Astrocyte (in vitro differentiated cells and primary cell): ENCODE data around the gene TMEM115. TPM values are rescaled to one million over a fixed set of nuclear protein-coding genes. Genes with fewer than 3 reads are reported as not detected.

Experiments used
- DNase-seq: peaks from one replicate; pipeline ENCODE4 v3.0.0-alpha.2; 2010; ENCODE audit warnings: low read depth
- FAIRE-seq: peaks from 2 replicates; lab custom pipeline; 2011; peaks lifted over from hg19 to GRCh38; lab: Jason Lieb, UNC
- H2AFZ ChIP-seq: 2 replicates; pipeline ENCODE4 v1.6.0; 2012; ENCODE audit warnings: low read depth, low read length, inconsistent platforms
- H3K27ac ChIP-seq: 2 replicates; pipeline ENCODE4 v1.5.1; 2011; ENCODE audit warnings: low read depth, low read length, inconsistent platforms
- H3K27me3 ChIP-seq: 2 replicates; pipeline ENCODE4 v1.6.0; 2011; ENCODE audit warnings: low read length, inconsistent platforms; ENCODE audit not compliant: insufficient read depth
- H3K36me3 ChIP-seq: 2 replicates; pipeline ENCODE4 v1.5.1; 2011; ENCODE audit warnings: low read length, inconsistent platforms; ENCODE audit not compliant: insufficient read depth
- H3K4me1 ChIP-seq: 2 replicates; pipeline ENCODE4 v1.5.1; 2011; ENCODE audit warnings: low read length, inconsistent platforms; ENCODE audit not compliant: insufficient read depth
- H3K4me2 ChIP-seq: 2 replicates; pipeline ENCODE4 v1.6.0; 2012; ENCODE audit warnings: low read length, inconsistent platforms
- H3K4me3 ChIP-seq: 2 replicates; pipeline ENCODE4 v1.5.1; 2011; ENCODE audit warnings: low read depth, mild to moderate bottlenecking, low read length, inconsistent platforms; ENCODE audit not compliant: insufficient read depth
- H3K79me2 ChIP-seq: 2 replicates; pipeline ENCODE4 v1.6.0; 2012; ENCODE audit warnings: mild to moderate bottlenecking, low read length, inconsistent platforms; ENCODE audit not compliant: insufficient read depth
- H3K9ac ChIP-seq: 2 replicates; pipeline ENCODE4 v1.6.0; 2012; ENCODE audit warnings: mild to moderate bottlenecking, low read length, inconsistent platforms
- H3K9me3 ChIP-seq: 2 replicates; pipeline ENCODE4 v1.5.1; 2012; ENCODE audit warnings: low read depth, mild to moderate bottlenecking, low read length, inconsistent platforms; ENCODE audit not compliant: insufficient read depth
- H4K20me1 ChIP-seq: 2 replicates; pipeline ENCODE4 v1.6.0; 2012; ENCODE audit warnings: low read length, inconsistent platforms; ENCODE audit not compliant: insufficient read depth
- H3K27ac Mint-ChIP-seq: one replicate; pipeline ENCODE4 v1.8.0; 2021; ENCODE audit warnings: mild to moderate bottlenecking, mixed read lengths; ENCODE audit not compliant: unreplicated experiment
- H3K27me3 Mint-ChIP-seq: one replicate; pipeline ENCODE4 v1.8.0; 2021; ENCODE audit warnings: low read depth, mixed read lengths; ENCODE audit not compliant: unreplicated experiment
- H3K36me3 Mint-ChIP-seq: one replicate; pipeline ENCODE4 v1.8.0; 2021; ENCODE audit warnings: low read depth, mixed read lengths; ENCODE audit not compliant: unreplicated experiment
- H3K4me1 Mint-ChIP-seq: one replicate; pipeline ENCODE4 v1.8.0; 2021; ENCODE audit warnings: low read depth, mixed read lengths; ENCODE audit not compliant: unreplicated experiment
- H3K4me3 Mint-ChIP-seq: one replicate; pipeline ENCODE4 v1.8.0; 2021; ENCODE audit warnings: mild to moderate bottlenecking, moderate library complexity, mixed read lengths; ENCODE audit not compliant: unreplicated experiment
- H3K9me3 Mint-ChIP-seq: one replicate; pipeline ENCODE4 v1.8.0; 2021; ENCODE audit warnings: mild to moderate bottlenecking, mixed read lengths; ENCODE audit not compliant: unreplicated experiment
- EZH2 ChIP-seq: IDR thresholded peaks from 2 replicates; pipeline ENCODE4 v1.6.1; 2012; ENCODE audit warnings: mild to moderate bottlenecking, low read length, inconsistent platforms; ENCODE audit not compliant: insufficient read depth
- total RNA-seq: library from RNA; stranded (reverse); gene quantifications from 2 replicates; pipeline ENCODE4 v1.2.1, GENCODE V29; 2021
- TF ChIP-seq, protein P1 (sequence below): IDR thresholded peaks from 2 replicates; pipeline ENCODE4 v1.5.1; 2011; ENCODE audit warnings: low read depth, mild to moderate bottlenecking, inconsistent platforms, low read length, moderate library complexity; ENCODE audit not compliant: insufficient read depth

TMEM115 gene
- total RNA-seq, 1 donor from 2014 or later = 48.7 TPM

DNA sequence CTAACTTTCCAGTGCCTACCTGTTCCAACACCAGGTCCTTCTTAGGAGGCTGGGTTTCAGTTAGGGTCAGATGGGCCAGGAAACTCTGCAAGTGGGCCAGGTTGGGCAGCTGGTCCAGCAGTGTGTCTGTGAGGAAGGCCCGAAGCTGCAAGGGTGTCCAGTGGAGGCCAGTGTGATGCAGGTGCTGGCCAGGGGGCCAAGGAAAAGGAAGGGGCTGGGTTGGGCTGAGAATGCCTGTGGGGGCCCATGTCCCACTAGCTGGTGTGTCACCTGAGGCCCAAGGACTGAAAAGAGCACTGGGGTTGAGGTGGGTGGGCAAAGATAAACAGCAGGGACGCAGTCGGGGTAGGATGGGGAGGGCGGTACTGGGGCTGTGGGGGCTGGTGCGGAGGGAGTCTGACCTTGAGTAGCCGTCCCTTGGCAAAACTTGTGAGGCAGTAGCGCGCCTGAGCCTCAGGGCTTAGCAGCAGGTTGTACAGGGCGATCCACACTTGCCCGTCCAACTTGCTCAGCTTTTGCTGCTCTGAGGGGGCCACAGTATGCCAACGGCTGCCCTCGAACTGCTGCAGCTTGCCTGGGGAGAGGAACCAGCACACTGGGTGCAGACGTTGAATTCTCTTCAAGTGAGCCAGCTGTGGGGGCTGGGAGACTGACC, 17.2 kb downstream of the TMEM115 start:
- no peaks in the 10 kb centered on the region for H3K79me2 ChIP-seq
- no peak for FAIRE-seq

DNA sequence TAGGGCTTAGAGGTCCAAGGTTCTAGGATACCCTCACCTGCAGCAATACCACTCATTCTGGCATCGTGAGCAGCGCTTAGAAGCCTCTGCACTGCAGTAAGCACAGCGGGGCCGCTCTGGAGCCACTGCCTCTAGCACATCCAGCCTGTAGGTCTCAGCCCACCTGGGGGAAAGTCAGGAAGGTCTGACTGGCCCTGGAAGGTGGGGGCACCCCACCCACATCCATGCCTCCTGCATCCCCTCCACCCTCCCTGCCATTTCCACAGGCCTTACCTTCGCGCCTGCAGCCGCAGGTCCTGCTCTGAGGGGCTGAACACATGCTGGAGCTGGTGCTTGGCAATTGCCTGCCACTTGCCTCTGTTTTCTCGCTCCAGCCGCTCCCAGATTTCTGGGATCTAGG, 17.8 kb downstream of the TMEM115 start:
- Histone ChIP-seq H3K36me3 (no peaks in the 10 kb centered on the region), H2AFZ (no peak overlapping the region), H3K4me3 (no peak overlapping the region), H4K20me1 (peaks cover 3% of the 10 kb centered on the region), H3K27ac (no peak overlapping the region), H3K4me2 (no peak overlapping the region), H3K4me1 (peaks cover 24% of the 10 kb centered on the region), H3K27me3 (no peaks in the 10 kb centered on the region), H3K9ac (no peak overlapping the region), H3K9me3 (no peaks in the 10 kb centered on the region), H3K79me2 (peaks cover 5% of the 10 kb centered on the region)
- DNase-seq = no peak
- Mint-ChIP-seq H3K4me1 (peaks cover 10% of the 10 kb centered on the region), H3K27me3 (peaks cover 36% of the 10 kb centered on the region), H3K4me3 (no peak overlapping the region), H3K36me3 (no peaks in the 10 kb centered on the region), H3K9me3 (peaks cover 6% of the 10 kb centered on the region), H3K27ac (no peak overlapping the region)
- TF ChIP-seq, protein P1, sequence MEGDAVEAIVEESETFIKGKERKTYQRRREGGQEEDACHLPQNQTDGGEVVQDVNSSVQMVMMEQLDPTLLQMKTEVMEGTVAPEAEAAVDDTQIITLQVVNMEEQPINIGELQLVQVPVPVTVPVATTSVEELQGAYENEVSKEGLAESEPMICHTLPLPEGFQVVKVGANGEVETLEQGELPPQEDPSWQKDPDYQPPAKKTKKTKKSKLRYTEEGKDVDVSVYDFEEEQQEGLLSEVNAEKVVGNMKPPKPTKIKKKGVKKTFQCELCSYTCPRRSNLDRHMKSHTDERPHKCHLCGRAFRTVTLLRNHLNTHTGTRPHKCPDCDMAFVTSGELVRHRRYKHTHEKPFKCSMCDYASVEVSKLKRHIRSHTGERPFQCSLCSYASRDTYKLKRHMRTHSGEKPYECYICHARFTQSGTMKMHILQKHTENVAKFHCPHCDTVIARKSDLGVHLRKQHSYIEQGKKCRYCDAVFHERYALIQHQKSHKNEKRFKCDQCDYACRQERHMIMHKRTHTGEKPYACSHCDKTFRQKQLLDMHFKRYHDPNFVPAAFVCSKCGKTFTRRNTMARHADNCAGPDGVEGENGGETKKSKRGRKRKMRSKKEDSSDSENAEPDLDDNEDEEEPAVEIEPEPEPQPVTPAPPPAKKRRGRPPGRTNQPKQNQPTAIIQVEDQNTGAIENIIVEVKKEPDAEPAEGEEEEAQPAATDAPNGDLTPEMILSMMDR = no peak
- no peak for TF ChIP-seq EZH2
- no peak for FAIRE-seq

More for the DNA sequence above, 17.2 kb downstream of the TMEM115 start:
- Histone ChIP-seq H3K27me3 (no peaks in the 10 kb centered on the region), H3K4me2 (no peak overlapping the region), H3K9me3 (no peaks in the 10 kb centered on the region), H4K20me1 (no peaks in the 10 kb centered on the region), H3K4me1 (peaks cover 24% of the 10 kb centered on the region), H3K36me3 (no peaks in the 10 kb centered on the region), H3K27ac (no peak overlapping the region), H3K9ac (no peak overlapping the region), H3K4me3 (no peak overlapping the region), H2AFZ (no peak overlapping the region)
- DNase-seq = no peak
- H3K4me3 Mint-ChIP-seq = no peak overlapping the region
- no peak for TF ChIP-seq EZH2
- TF ChIP-seq, protein P1 = no peak
- H3K9me3 Mint-ChIP-seq = peaks cover 6% of the 10 kb centered on the region
- no peaks in the 10 kb centered on the region for H3K36me3 Mint-ChIP-seq
- H3K4me1 Mint-ChIP-seq = peaks cover 10% of the 10 kb centered on the region
- H3K27me3 Mint-ChIP-seq = peaks cover 36% of the 10 kb centered on the region
- no peak overlapping the region for H3K27ac Mint-ChIP-seq
